Stimulated activated CD4-positive, alpha-beta T cell treated with anti-CD3 and anti-CD28 coated beads, Interleukin-2, amount 100 ng/mL, for 4 hours (primary cell): ENCODE measurements around the gene TMEM131L.
A peak's percentile ranks its signal among the peaks of the same experiment; 100 is the strongest.
"Not testable (repeated sequence)": the region's sequence is repeated elsewhere in the genome, so short reads cannot be mapped to it uniquely, and the experiment has no call there.

Experiments used
- DNase-seq: peaks from one replicate; pipeline ENCODE4 v3.0.0-alpha.2; 2020; ENCODE audit warnings: low read depth

TMEM131L gene

DNA sequence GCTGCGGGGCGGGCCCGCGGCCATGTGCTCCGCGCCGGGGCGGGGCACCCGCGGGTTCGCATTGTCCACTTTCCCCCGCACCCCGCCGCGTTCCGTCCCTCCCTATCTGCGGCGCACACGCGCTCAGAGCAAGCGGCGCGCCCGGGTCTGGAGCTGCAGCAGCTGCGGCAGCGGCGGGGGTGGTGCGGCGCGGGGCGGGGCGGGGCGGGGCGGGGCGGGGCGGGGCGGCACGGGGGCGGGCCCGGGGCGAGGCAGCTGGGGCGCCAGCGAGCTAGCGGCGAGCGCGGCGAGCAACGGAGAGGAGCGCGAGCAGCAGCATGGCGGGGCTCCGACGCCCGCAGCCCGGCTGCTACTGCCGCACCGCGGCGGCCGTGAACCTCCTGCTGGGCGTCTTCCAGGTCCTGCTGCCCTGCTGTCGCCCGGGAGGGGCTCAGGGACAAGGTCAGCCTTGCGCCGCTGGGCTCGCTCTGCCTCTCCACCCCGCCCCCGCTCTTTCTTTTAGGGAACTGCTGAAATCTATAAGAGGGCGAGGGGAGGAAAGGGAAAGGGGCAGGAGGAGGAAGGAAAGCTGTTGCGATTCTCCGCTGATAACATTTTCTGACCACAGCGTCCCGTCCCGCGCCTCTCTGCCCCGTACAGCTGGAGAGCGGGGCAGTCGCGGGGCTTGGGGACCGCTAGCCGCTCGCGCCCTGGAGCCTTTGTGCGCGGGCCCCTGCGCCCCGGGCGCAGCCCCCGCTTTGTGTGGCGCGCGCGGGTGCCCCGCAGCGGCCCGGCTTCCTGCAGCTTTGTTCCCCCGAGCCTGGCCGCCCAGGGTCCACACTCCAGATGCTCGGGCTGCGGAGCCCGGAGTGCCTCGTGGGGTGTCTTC, at the start of gene TMEM131L:
Gene TMEM131L, plus strand, starts transcription at position 280 of the 868 bp plus-strand sequence. Its CDS starts 38 bp downstream, at position 318.
- DNase-seq, result peak; percentile 65

GRCh38 chr4:153416456-153416855, 49.7 kb upstream of the TMEM131L start:
- not testable (repeated sequence) for DNase-seq

DNA sequence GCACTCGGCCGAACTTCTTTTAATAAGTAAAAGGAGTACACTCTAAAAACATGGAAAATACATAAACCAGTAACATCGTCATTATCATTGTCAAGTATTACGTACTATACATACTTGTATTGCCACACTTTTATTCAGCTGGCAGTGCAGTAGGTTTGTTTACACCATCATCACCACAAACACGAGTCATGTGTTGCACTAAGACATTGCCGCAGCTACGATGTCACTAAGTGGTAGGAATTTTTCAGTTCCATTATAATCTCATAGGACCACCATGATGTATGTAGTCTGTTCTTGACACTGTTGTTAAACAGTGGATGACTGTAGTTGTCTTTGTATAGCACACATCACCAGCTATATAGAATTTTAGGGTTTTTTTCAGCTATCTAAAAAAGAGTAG, 48.0 kb upstream of the TMEM131L start:
- no peak for DNase-seq

- DNase-seq, result no peak
Measured at GRCh38 chr4:153418558-153418957, 47.6 kb upstream of the TMEM131L start.

DNA sequence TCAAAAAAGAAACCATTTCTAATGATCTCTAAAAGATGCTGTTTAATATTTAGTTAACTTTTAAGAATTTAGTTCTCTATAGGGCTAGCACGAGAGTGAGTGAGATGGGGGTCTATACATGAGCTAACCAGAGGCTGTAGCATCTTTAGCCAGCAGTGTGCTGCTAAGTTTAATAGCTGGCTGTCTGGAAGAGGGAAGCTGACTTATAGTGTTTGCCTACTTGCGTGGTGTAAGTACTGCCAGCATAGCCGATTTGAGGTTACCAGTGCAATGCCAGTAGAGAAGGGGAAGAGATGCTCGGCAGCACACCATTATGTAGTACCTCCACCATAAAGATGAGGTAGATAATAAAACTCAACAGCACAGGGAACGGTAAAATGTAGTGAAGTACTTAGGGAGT, 47.1 kb upstream of the TMEM131L start:
- DNase-seq, result no peak

GRCh38 chr4:153419673-153420278, 46.4 kb upstream of the TMEM131L start:
- no peak for DNase-seq

DNA sequence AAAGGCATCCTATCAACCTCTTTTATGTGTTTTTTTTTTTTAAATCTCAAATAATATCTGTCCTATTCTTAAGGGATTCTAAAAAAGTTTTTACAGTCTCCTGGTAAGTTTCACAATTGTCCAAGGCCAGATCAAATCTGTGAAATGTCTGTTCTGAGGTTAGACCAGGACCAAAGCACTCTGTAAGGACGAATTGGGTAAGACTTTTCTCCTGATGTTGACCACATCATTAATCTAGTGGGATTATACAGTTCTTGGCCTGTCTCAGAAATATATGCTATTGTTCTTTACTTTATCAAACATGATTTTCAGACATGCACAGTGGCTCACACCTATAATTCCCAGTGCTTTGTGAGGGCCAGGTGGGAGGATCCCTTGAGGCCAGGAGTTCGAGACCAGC, 45.8 kb upstream of the TMEM131L start:
- DNase-seq, result no peak

DNA sequence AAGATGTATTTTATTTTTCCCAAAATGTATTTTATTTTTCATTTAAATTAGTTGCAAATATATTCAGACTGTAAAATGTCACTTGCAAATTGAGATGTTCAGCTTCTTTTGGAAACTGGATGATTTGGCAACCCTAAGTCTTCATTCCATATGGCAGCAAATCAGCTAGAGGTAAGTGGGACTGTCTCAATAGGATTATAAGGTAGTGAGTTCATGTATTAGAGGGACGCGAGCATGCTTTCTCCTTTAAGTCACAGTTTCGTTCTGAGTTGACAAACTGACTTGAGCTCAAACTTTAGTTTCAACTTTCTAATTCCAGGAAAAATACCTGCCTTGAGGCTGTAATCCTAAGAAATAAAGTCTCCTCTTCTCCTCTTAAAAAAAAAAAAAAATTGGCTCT, 44.2 kb upstream of the TMEM131L start:
- no peak for DNase-seq

DNA sequence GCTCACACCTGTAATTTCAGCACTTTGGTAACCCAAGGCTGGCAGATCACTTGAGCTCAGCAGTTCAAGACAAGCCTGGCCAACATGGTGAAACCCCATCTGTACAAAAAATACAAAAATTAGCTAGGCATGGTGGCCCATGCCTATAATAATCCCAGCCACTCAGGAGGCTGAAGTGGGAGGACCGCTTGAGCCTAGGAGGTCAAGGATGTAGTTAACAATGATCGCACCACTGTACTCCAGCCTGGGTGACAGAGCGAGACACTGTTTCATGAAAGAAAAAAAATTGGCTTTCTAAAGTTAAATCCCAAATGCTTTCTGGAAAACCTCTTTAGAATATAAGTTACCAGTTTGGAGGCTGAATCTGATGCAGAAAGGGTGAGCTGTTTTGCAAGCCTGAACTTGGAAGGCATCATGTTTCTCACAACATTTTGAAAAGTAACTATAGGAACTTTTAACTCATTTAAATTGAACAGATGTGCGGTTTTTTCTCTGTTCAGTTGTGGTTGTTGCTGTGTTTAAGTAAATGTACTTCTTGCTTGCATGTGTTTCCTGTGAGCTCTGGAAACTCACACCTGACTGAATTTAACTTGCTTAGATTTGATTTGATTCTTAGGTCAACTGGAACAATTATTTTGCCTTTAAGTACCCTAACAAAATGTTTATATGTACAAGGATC, 39.8 kb upstream of the TMEM131L start:
- no peak for DNase-seq

GRCh38 chr4:153427363-153428071, 38.6 kb upstream of the TMEM131L start:
- no peak for DNase-seq

GRCh38 chr4:153428941-153429475, 37.2 kb upstream of the TMEM131L start:
- no peak for DNase-seq

DNA sequence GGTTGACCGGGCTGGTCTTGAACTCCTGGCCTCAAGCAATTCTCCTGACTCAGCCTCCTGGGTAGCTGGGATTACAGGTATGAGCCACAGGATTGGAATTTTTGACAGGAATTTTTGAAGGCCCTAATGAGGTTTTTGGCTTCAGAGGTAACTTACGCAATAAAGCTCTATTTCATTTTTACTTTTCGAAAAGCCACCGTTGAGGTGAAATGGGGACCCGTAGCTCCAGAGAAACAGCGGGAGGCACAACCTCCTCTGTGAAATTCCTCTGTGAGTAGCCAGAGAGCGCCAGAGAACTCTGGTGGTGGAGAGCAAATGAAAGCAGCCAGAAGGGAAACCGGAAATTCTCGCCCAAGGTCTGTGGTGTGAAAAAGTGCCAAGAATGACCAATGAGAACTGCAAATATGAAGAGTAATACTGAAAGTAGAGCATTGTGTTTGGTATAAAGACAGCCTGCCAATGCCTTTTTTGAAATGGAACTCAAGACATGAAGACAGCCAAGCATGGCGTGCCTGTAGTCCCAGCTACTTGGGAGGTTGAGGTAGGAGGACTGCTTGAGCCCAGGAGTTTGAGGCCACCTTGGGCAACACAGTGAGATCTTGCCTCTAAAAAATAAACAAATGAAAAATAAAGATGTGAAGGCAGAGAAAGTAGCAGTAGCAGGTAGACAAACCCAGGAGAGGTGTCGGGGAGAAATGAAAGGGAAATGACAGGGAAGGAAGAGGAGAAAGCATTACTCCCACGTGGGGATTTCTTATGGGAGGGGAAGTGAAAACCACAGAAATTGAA, 33.0 kb upstream of the TMEM131L start:
- peak; percentile 57 for DNase-seq

GRCh38 chr4:153433754-153434105, 32.4 kb upstream of the TMEM131L start:
- DNase-seq, result no peak

GRCh38 chr4:153434190-153434589, 32.0 kb upstream of the TMEM131L start:
- DNase-seq, result no peak

GRCh38 chr4:153438916-153439756, 27.0 kb upstream of the TMEM131L start:
- peak; percentile 30 for DNase-seq

GRCh38 chr4:153439831-153440230, 26.3 kb upstream of the TMEM131L start:
- no peak for DNase-seq

GRCh38 chr4:153440475-153440874, 25.7 kb upstream of the TMEM131L start:
- no peak for DNase-seq

DNA sequence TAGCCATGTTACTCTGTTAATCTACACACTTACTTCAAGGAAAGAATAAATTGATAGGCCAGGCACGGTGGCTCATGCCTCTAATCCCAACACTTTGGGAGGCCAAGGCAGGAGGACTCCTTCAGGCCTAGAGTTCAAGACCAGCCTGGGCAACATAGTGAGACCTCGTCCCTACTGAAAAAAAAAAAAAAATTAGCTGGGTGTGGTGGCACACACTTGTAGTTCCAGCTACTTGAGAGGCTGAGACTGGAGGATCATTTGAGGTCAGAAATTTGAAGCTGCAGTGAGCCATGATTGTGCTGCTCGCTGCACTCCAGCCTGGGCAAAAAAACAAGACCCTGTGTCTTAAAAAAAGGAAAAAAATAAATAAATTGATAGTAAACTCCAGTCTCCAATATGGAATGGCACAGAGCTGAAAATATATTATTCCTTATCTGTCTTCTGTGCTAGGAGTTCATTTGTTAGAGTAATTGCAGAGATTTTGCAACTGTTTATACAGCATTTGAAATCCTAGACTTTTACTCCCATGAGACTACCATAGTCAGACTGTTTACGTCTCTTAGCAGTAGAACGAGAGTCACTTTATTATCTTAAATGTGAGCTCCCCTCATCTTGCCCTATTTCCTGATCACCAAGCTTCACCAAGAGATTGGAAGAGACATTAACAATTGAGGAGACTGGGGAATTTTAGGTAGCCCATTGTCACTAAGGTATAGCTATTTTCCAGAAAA, 18.8 kb upstream of the TMEM131L start:
- DNase-seq, result no peak

GRCh38 chr4:153448003-153448731, 18.0 kb upstream of the TMEM131L start:
- no peak for DNase-seq
